ENCODE data around the gene TOMT. TPM values are rescaled to one million over a fixed set of nuclear protein-coding genes. Genes with fewer than 3 reads are reported as not detected.

TOMT gene
- total RNA-seq, 1 experiment from 2014 or later: not detected

- no peak for DNase-seq (ENCODE audit: low read depth)
These were observed 17.5 kb upstream of the TOMT start for GRCh38 chr11:72088076-72088808.

GRCh38 chr11:72091292-72091691 is 14.4 kb upstream of the TOMT start:
- peak; percentile 55 for DNase-seq (ENCODE audit: low read depth)

GRCh38 chr11:72098741-72099140 is 7.0 kb upstream of the TOMT start:
- DNase-seq (ENCODE audit: low read depth): no peak

- no peak for DNase-seq (ENCODE audit: low read depth)
These were observed 5.7 kb upstream of the TOMT start for GRCh38 chr11:72100009-72100408.

GRCh38 chr11:72100462-72100861 is 5.3 kb upstream of the TOMT start:
- no peak for DNase-seq (ENCODE audit: low read depth)

GRCh38 chr11:72102162-72102561 is 3.6 kb upstream of the TOMT start:
- DNase-seq (ENCODE audit: low read depth): no peak

GRCh38 chr11:72102631-72102945 is 3.1 kb upstream of the TOMT start:
- DNase-seq (ENCODE audit: low read depth): no peak

- DNase-seq (ENCODE audit: low read depth): peak; percentile 98
These were observed 2.6 kb upstream of the TOMT start, which contains the start of gene LAMTOR1 for GRCh38 chr11:72102946-72103753. LAMTOR1 (minus strand) TSS chr11:72103297; CDS start chr11:72103224, 73 bp downstream.

- no peak for DNase-seq (ENCODE audit: low read depth)
These were observed 2.0 kb upstream of the TOMT start for GRCh38 chr11:72103754-72104167.

- DNase-seq (ENCODE audit: low read depth): no peak
These were observed 5.8 kb downstream of the TOMT start for GRCh38 chr11:72111300-72112142.

- DNase-seq (ENCODE audit: low read depth): peak; percentile 99
These were observed 6.6 kb downstream of the TOMT start, which contains the start of gene ANAPC15 for GRCh38 chr11:72112143-72112977. ANAPC15 (minus strand) TSS chr11:72112695; CDS start chr11:72111276, 1,419 bp downstream.

- DNase-seq (ENCODE audit: low read depth): peak; percentile 13
These were observed 7.5 kb downstream of the TOMT start for GRCh38 chr11:72112978-72113808.

- no peak for DNase-seq (ENCODE audit: low read depth)
These were observed 8.8 kb downstream of the TOMT start for GRCh38 chr11:72114570-72114969.

GRCh38 chr11:72116019-72116755 is 10.5 kb downstream of the TOMT start:
- no peak for DNase-seq (ENCODE audit: low read depth)

GRCh38 chr11:72119198-72119597 is 13.5 kb downstream of the TOMT start:
- DNase-seq (ENCODE audit: low read depth): no peak

GRCh38 chr11:72120930-72121329 is 15.2 kb downstream of the TOMT start:
- DNase-seq (ENCODE audit: low read depth): no peak

- no peak for DNase-seq (ENCODE audit: low read depth)
These were observed 16.9 kb downstream of the TOMT start for GRCh38 chr11:72122607-72123006.

- no peak for DNase-seq (ENCODE audit: low read depth)
These were observed 17.5 kb downstream of the TOMT start for GRCh38 chr11:72123117-72123653.

- DNase-seq (ENCODE audit: low read depth): no peak
These were observed 18.3 kb downstream of the TOMT start for GRCh38 chr11:72124046-72124445.

Measured in Daoy (cell line).